Neural cell (in vitro differentiated cells): ENCODE measurements around the gene CAST. TPM values are rescaled to one million over a fixed set of nuclear protein-coding genes. Genes with fewer than 3 reads are reported as not detected.

ENCODE experiments used
- H2AFZ ChIP-seq: fragments of 200-600, 300-800 bp; sonication (generic), shearing (Covaris generic); 2 replicates; pipeline ENCODE4 v1.6.0; 2014; ENCODE audit warnings: low read depth, mild to moderate bottlenecking, antibody characterized with exemption, low read length, moderate library complexity
- H3F3A ChIP-seq: fragments of 200-600 bp; shearing (Covaris generic); 2 replicates; pipeline ENCODE4 v1.6.1; 2016; ENCODE audit warnings: mild to moderate bottlenecking, moderate library complexity, mixed read lengths, antibody characterized with exemption, low read length; ENCODE audit not compliant: insufficient read depth, poor library complexity, severe bottlenecking
- H3K27ac ChIP-seq: fragments of 200-600, 300-800 bp; sonication (generic), shearing (Covaris generic); 2 replicates; pipeline ENCODE4 v1.5.1; 2014; ENCODE audit warnings: mild to moderate bottlenecking, low read length, moderate library complexity
- H3K27me3 ChIP-seq: fragments of 300-800, 200-600 bp; sonication (generic), shearing (Covaris generic); 2 replicates; pipeline ENCODE4 v1.6.0; 2014; ENCODE audit warnings: mild to moderate bottlenecking, low read depth, low read length, moderate library complexity; ENCODE audit not compliant: insufficient read depth
- H3K36me3 ChIP-seq: fragments of 300-800, 200-600 bp; sonication (generic), shearing (Covaris generic); 2 replicates; pipeline ENCODE4 v1.5.1; 2014; ENCODE audit warnings: mild to moderate bottlenecking, antibody characterized with exemption, low read length, moderate library complexity; ENCODE audit not compliant: insufficient read depth
- H3K4me2 ChIP-seq: fragments of 300-800, 200-600 bp; sonication (generic), shearing (Covaris generic); 2 replicates; pipeline ENCODE4 v1.6.0; 2014; ENCODE audit warnings: mild to moderate bottlenecking, low read length
- H3K4me3 ChIP-seq: fragments of 300-800, 200-600 bp; sonication (generic), shearing (Covaris generic); 2 replicates; pipeline ENCODE4 v1.5.1; 2014; ENCODE audit warnings: mild to moderate bottlenecking, low read length, moderate library complexity
- H3K79me2 ChIP-seq: fragments of 200-600 bp; shearing (Covaris generic); replicated peaks from 2 replicates; pipeline ENCODE4 v1.6.0; 2014; ENCODE audit warnings: mild to moderate bottlenecking, low read length, moderate library complexity; ENCODE audit not compliant: insufficient read depth
- H3K9ac ChIP-seq: fragments of 300-800, 200-600 bp; sonication (generic), shearing (Covaris generic); 2 replicates; pipeline ENCODE4 v1.6.1; 2016; ENCODE audit warnings: mild to moderate bottlenecking, low read length, mixed read lengths
- H3K9me2 ChIP-seq: fragments of 200-600 bp; shearing (Covaris generic); 2 replicates; pipeline ENCODE4 v1.6.1; 2016; ENCODE audit warnings: mild to moderate bottlenecking, low read length, mixed read lengths; ENCODE audit not compliant: insufficient read depth
- H3K9me3 ChIP-seq: fragments of 200-600, 300-800 bp; sonication (generic), shearing (Covaris generic); 2 replicates; pipeline ENCODE4 v1.6.1; 2016; ENCODE audit warnings: mild to moderate bottlenecking, mixed run types, low read length, moderate library complexity, mixed read lengths
- H4K20me1 ChIP-seq: fragments of 200-600 bp; shearing (Covaris generic); 2 replicates; pipeline ENCODE4 v1.6.1; 2016; ENCODE audit warnings: mild to moderate bottlenecking, mixed run types; ENCODE audit not compliant: insufficient read depth
- CTCF ChIP-seq: fragments of 450-650 bp; IDR thresholded peaks from 2 replicates; pipeline ENCODE4 v1.5.1; 2014; ENCODE audit warnings: antibody characterized with exemption, mild to moderate bottlenecking, moderate library complexity; ENCODE audit not compliant: poor library complexity, severe bottlenecking
- EP300 ChIP-seq: fragments of 450-650 bp; conservative IDR thresholded peaks from 2 replicates; pipeline ENCODE4 v1.6.1; 2014; ENCODE audit warnings: antibody characterized with exemption, mild to moderate bottlenecking, moderate library complexity; ENCODE audit not compliant: poor library complexity, severe bottlenecking
- EZH2 ChIP-seq: fragments of 200-600, 300-800 bp; shearing (Covaris generic), sonication (generic); IDR thresholded peaks from 2 replicates; pipeline ENCODE4 v1.6.1; 2014; ENCODE audit warnings: antibody characterized with exemption, low read length, borderline replicate concordance, mild to moderate bottlenecking; ENCODE audit not compliant: insufficient read depth, poor library complexity, severe bottlenecking
- MXI1 ChIP-seq: fragments of 450-650 bp; conservative IDR thresholded peaks from 2 replicates; pipeline ENCODE4 v1.6.1; 2014; ENCODE audit warnings: antibody characterized with exemption, mild to moderate bottlenecking; ENCODE audit not compliant: poor library complexity, severe bottlenecking
- POLR2AphosphoS5 ChIP-seq: IDR thresholded peaks from 2 replicates; pipeline ENCODE4 v1.6.1; 2012
- RAD21 ChIP-seq: fragments of 450-650 bp; conservative IDR thresholded peaks from 2 replicates; pipeline ENCODE4 v1.6.1; 2014; ENCODE audit warnings: antibody characterized with exemption, mild to moderate bottlenecking, moderate library complexity
- REST ChIP-seq: IDR thresholded peaks from 2 replicates; pipeline ENCODE4 v1.6.1; 2012; ENCODE audit warnings: borderline replicate concordance
- SMC3 ChIP-seq: fragments of 450-650 bp; conservative IDR thresholded peaks from 2 replicates; pipeline ENCODE4 v1.6.1; 2014; ENCODE audit warnings: antibody characterized with exemption, mild to moderate bottlenecking, moderate library complexity; ENCODE audit not compliant: poor library complexity
- TAF1 ChIP-seq: IDR thresholded peaks from 2 replicates; pipeline ENCODE4 v1.6.1; 2012; ENCODE audit warnings: low read depth
- polyA plus RNA-seq: library from polyadenylated mRNA; depleted of rRNA; stranded (reverse); fragments of >200 nt; gene quantifications from 2 replicates; pipeline ENCODE4 v1.2.3, GENCODE V29; 2014

Gene CAST
- polyA plus RNA-seq, 1 donor from 2014 or later, result 8.4 TPM

- Histone ChIP-seq H3K4me2 (no peak overlapping the region), H2AFZ (no peak overlapping the region), H3K27me3 (no peaks in the 10 kb centered on the region), H3K36me3 (no peaks in the 10 kb centered on the region), H3K9me2 (no peaks in the 10 kb centered on the region), H3K79me2 (no peaks in the 10 kb centered on the region), H3K9me3 (no peaks in the 10 kb centered on the region), H3F3A (no peaks in the 10 kb centered on the region), H3K4me3 (no peak overlapping the region), H4K20me1 (no peaks in the 10 kb centered on the region), H3K27ac (no peak overlapping the region), H3K9ac (no peak overlapping the region)
- no peak for TF ChIP-seq EZH2
- no peak for TF ChIP-seq RAD21
- TF ChIP-seq EP300, result no peak
- TF ChIP-seq REST, result no peak
- TF ChIP-seq TAF1, result no peak
Observed at GRCh38 chr5:96709152-96709821, 47.1 kb downstream of the CAST start.

- H3K36me3 ChIP-seq, result no peaks in the 10 kb centered on the region
- no peak overlapping the region for H3K27ac ChIP-seq
- H2AFZ ChIP-seq, result no peak overlapping the region
- no peaks in the 10 kb centered on the region for H3K9me2 ChIP-seq
- TF ChIP-seq TAF1 (no peak), EP300 (no peak), SMC3 (no peak), MXI1 (no peak), CTCF (no peak), POLR2AphosphoS5 (no peak)
- H3K4me3 ChIP-seq, result no peak overlapping the region
- H3K79me2 ChIP-seq, result no peaks in the 10 kb centered on the region
- H3K9ac ChIP-seq, result no peak overlapping the region
- no peaks in the 10 kb centered on the region for H4K20me1 ChIP-seq
- H3K27me3 ChIP-seq, result no peaks in the 10 kb centered on the region
- no peaks in the 10 kb centered on the region for H3K9me3 ChIP-seq
- no peak overlapping the region for H3K4me2 ChIP-seq
- no peaks in the 10 kb centered on the region for H3F3A ChIP-seq
Observed at GRCh38 chr5:96712100-96712746, 50.0 kb downstream of the CAST start.
